NCI-H446 (cell line): ENCODE data around the gene EDIL3.
"Not testable (repeated sequence)": the region's sequence is repeated elsewhere in the genome, so short reads cannot be mapped to it uniquely, and the experiment has no call there.

Source experiments
- DNase-seq, 2 experiments: peaks; one replicate each; lab custom pipeline; 2025; lab: John Stamatoyannopoulos, UW

Gene EDIL3

DNA sequence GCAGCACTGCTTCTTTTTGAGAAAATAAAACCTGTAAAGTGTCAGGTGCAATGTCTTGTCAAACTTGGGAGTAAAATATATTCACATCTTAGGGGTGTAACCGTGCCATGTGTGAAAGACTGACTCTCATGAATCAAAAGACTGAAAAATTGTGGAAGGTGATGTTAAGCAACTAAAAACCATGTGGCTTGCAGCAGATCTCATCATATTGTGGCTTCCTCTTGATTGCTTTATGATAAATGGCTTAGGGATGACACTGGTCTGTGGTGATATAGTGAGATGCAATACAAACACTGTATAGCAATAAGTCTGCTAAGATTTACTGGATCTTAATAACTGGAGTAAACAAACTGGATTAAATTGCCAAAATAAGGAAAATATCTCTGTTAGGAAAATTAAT lies 321.6 kb downstream of the EDIL3 start:
- no peak for DNase-seq

DNA sequence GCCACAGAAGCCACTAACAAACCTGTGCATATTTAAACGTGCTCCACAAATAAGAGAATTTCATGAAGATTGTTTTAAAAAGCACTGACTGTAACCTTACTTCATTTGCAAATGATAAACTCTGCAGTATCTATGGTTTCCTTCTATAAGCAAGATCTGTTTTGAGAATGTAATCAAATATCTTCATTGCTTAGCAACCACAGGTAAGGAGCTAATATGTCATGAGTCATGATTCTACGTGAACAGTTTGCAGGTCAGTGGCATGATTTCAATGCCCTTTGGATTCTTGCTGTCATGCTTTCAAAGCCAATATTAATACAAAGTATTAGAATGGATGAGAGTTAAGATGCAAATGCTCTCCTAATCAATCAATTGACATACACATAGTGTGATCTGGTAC lies 325.0 kb downstream of the EDIL3 start:
- no peak for DNase-seq

DNA sequence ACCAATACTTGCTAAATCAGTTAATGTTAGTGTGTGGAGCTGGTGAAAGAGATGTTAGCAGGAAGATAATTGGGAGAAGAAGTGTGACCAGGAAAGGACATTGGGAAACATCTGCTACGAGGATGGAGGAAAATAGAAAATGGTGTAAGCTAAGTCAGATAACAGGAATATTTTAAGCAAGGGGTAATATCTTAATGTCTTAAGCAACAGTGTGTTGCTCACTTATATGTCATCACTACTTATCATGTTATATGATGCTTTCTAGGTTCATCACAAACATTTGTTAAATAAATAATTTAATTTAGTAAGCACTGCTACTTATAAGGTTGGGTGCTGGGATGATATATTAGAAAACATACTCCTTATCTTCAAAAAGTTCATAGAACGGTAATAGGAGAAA lies 326.1 kb downstream of the EDIL3 start:
- DNase-seq, result no peak

DNA sequence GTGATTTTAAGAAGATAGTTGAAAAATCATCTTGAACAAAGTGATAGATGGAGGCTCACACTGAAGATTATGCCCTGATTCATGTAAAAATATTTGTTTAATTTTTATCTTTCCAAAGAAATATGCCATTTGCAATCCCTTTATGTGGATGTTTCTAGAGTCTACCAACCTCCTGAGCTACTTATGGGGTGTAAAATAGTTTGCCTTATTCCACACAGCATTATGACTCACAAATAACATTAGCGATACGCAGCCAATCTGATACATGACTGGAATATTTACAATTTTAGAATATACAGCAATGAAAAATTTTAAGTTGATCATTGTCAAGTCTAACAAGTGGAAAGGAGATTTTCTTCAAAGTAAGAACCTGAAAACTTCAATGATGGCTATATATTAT lies 327.5 kb downstream of the EDIL3 start:
- DNase-seq, result no peak

DNA sequence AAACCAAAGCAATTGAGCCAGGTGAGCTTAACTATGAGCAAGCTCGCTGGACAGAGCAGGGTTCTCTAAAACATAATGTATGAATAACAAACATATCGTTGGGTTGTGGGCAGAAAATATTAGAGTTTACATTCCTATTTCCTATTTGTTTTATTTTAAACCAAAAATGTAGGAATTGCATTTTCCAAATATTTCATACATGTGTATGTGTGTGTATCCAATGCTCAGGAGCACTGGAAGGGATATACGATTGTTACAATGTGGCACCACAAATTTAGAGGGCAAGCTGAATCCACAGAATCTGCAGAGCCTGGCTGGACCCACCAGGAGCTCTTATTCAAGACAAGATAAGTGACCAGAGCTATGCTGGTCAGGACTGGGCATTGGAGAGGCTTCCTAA lies 338.7 kb downstream of the EDIL3 start:
- DNase-seq, result no peak

DNA sequence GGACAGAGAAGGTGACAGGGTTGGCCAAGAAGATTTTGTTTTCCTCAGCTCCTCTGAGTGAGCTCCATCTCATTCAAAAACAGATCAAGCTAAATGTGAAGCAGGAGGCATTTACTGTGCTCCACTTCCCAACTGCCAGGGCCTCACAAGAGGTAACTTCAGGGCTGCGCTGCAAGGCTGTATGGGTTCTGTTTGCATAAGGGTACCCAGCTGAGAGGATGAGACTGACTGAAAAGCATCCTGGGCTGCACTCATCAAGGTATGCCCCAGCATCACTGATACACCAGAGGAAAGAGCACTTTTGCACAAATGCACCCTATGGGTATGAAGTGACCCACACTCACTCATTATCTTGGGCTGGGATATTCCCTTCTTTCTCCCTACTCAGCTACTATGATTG lies 347.8 kb downstream of the EDIL3 start:
- DNase-seq, result no peak

DNA sequence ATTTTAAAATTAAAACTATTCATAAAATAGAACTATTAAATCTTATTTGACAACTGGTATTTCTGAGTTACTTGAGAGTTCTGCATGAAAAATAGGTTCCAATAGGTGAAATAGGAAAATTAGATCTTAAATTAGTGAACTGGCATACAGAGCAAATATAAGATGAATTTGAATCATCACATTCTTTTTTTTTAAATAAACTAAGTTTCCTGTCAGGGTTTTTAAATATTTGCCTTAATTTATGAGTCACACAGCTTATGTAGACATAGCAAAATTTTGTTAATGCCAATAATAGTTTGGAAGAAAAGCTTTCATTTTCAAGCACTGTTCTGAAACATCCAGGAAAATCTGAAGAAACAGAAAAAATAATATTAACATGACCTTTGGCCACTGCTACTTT lies 352.4 kb downstream of the EDIL3 start:
- DNase-seq, result no peak

DNA sequence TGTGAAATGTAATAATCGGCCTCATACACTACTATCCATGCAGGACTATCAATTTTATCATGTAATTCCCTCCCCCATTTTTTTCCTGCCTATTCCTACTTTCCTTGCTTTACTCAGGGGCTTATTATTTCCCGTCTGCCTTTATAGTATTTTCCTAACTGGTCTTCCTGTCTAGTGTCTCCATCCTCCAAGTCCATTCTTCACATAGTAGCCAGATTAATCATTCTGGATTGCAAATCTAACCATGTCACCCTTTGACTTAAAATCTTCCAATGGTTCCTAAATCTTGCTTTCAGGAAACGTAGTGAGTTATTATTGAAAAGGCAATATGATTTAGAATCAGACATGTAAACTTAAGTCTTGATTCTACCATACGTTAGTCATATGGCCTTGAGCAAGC lies 356.6 kb downstream of the EDIL3 start:
- DNase-seq, result no peak

DNA sequence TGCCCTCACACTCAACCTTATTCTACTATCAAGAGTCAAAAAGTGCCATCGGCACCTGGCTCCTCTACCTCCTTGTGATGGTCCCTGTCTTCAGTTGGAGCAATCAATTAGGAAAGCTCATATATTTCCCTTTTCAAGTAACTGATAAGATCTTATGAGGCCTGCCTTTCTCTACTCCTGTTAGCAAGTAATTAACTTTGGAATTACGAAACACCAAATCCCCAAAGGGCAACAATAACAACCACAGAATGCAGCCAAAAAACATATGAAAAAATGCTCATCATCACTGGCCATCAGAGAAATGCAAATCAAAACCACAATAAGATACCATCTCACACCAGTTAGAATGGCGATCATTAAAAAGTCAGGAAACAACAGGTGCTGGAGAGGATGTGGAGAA lies 366.2 kb downstream of the EDIL3 start:
- DNase-seq, result not testable (repeated sequence)

DNA sequence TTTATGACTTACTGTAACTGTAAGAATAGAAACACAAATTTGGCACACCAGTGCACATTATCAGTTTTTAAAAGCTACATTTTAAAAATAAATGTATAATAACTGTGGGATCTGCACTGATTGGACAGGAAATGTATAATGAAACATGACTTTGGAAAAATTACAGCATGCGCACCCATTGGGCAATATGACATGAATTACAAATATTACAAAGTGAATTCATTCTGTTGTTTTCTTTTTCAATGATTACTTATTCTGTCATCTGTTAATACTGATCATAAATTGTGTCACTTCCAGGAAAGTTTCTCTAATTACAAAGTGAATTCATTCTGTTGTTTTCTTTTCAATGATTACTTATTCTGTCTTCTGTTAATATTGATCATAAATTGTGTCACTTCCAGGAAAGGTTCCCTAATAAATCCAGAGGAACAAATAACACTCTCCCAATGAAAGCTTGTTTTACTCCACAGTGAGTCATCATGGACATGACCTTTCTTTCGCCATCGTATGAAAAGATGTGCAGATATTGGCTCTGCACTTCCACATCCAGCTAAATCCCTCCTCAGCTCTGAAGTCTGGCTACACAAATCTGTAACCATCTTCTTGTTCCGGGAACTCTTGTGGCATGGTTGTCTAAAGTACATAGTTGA lies 367.0 kb downstream of the EDIL3 start:
- DNase-seq, result no peak

DNA sequence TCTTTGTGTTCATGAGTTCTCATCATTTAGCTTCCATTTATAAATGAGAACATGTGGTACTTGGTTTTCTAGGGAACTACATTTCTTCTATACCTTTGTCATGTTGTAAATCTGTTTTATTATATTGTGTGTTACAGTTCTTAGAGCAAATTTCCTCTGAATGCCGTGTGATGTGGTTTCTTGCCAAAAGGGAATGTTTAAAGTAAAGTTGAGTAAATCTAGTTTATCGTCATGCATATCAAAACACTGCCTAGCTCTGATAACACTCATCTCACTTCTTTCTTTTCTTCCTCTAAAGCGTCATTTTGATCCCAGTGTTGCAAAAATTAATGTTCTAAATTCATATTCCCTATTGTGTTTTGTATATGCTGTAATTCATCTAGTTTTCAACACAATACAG lies 368.6 kb downstream of the EDIL3 start:
- no peak for DNase-seq

DNA sequence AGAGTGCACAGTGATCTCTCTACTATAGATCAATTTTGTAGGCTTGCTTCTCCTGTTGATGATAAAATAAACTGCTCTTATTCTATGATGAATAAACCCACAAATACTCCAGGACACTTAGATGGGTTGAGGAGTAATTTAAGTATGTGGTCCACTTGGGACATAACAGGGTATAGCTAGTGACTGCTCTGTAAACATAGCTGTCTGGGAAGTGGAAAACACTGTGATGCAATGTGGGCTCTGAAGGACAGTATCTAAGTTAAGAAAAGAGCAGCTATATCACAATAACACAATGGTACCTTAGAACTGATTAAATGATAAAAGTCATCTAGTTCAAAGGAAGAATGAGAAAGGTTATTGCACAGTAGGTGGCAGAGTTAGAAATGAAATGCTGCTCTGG lies 369.7 kb downstream of the EDIL3 start:
- no peak for DNase-seq

DNA sequence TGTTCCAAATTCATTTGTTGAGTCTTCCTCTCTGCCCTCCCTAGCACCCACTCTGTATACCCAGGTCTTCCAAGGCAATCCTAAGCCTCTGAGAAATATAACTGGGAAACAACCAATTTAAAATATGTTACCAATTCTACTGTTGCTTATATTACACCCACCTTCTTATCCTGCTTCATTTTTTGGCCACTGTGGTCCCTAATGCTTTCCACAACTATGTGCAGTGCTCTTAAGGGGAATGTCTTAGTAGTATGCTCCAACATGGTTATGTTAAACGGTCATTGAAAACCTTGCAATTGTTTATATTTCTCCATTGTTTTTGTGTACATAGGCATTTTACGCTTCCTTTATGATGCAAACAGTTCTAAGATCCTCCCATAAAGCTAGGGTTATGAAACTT lies 390.9 kb downstream of the EDIL3 start:
- DNase-seq, result no peak

DNA sequence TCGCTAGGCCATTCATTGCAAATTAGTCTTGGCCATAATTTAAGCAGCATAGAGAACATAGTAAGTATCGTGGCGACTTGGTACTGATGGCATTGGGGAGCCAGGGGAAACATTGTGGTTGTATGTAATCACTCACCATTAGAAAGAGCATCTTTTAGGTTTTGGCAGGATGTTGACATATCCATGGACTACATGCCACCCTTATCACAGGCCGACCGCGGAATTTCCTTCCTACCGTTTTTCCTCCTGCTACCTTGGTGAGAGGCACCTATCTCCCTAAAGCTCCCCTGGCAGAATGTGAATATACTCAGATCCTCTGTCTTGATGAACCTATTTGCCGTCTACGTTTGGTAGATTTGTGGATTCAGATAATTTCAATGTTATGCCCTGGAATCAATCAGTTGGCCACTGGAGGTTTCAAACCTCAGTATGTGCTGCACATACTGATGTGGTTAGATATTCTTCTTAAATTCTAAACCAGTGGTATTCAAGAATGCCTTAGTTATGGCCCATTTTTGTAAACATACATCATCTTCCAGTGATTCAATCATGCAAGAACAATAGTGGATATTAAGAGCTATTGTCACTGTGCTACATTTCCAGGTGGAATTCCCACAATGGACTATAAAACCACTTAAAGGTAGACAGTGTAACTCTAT lies 393.0 kb downstream of the EDIL3 start:
- no peak for DNase-seq

DNA sequence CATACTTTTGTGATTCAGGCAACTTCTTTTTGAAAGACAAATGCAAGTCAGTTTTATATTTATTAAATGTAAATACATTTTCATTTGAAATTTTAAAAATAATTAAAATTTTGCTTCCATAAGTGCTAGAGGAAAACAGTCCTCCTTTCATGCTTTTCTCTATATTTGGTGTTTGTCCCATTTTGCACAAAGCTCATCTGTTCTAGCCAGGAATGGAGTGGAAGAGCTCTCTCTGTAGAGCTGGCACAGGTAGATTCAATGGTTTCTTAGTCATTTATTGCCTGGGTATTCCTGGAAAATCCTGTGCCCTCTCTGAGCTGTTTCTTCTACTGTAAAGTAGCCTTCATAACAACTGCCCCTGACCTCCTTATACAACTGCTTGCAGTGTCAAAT lies 396.4 kb downstream of the EDIL3 start:
- no peak for DNase-seq

DNA sequence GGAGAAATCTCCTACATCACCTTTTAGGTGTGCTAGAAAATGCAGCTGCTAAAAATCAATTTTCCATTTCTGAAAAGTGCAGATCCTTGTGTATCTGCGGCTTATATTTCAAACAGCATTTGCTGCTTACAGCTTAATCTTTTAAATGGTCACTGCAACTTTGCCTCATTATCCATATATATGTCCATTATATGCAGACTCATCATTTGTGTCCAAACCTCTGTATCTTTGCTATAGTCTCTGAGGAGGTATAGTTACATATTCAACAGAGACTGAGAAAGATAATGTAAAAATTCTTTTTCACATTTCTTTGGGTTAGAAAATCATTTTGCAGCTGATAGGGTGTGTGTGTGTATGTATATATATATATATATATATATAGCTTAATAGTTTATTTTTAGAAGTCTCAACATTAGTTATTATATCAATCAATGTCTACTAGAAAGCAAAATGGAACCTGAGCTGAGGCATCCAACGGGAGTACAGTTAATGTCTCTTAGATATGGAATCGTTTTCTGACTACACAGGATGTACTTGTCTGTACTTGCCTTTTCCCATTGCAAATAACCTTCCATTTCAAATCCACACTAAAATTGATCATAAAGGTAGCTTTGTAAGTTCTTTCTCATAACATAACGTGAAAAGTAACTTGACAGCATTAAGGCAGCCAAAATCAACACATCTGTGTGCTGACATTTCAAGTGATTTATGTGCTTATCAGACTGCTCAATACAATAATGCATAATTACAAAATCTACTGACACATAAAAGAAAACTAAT lies 397.0 kb downstream of the EDIL3 start:
- DNase-seq, result no peak

DNA sequence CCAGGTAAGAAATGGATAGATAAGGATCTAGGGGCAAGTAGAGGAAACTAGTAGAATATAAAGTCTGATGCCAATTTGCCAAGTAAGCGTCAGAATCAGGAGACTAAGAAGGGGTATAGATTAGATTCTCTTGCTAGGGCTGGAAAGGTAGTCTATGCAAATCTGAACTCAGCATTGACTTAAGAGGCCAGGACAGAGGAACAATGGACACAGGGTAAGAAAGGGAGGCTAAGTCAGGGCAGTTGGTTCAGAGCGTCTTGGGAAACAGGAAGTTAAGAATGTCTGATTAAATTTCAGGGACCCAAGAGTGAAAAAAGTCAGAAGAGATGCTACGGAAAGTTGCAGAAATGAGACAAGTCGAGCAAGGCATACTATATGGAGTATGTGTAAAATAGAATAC lies 400.8 kb downstream of the EDIL3 start:
- DNase-seq, result no peak

DNA sequence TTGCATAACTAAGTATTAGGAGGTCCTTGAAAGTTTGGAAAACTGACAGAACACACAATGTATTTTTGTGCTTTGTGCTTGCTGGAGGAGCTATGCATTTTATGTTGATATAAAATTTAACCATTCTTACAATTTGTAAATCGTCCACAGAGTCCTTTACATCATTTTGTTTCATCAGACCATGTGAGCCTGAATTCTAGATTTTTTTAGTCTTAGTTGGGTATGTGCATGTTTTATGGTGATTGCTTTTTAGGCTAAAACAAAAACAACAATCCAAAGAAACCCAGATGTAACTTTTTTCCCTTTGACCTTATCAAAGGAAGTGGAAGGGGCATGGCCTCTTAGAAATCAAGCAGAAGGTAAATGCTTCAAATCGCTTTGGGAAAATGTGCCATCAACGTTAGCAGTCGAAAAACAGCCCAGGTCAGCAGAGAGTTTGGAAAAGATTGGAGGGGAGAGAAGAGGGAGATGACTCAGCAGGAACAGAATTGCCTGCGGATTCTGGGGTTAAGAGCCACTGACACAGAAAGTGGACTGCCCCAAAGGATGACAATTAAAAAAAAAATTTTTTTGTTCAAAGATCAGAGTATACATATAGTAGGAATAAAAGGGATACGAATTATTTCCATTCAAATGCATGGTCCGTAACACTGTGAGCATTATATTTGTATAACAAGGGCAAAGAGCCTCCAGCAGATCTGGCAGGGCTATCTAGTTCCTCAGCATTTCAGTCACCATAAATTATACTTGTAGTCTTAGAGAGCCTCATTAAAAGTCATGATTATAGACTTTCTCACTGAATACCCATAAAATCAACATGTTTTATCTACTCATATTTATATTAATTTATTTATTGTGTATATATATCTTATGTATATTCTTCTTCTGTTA lies 410.5 kb downstream of the EDIL3 start:
- DNase-seq, result no peak

DNA sequence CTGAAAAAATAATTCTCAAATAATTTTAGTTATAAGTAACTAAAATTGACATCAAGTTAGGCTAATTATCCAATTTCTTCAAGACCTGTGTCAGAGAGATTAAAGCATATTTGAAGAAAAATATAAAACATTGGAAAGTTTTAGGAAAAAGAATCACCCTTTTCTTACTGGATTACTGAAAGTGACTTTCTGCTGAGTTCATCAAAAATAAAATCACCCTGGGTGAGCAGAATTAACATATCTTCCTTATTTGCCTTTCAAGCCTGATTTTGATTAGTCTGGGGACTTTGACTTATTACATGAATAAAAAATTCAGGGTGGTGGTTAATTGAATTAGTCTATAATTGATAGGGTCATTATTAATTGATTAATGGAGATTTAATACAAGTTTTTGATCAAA lies 411.8 kb downstream of the EDIL3 start:
- no peak for DNase-seq

DNA sequence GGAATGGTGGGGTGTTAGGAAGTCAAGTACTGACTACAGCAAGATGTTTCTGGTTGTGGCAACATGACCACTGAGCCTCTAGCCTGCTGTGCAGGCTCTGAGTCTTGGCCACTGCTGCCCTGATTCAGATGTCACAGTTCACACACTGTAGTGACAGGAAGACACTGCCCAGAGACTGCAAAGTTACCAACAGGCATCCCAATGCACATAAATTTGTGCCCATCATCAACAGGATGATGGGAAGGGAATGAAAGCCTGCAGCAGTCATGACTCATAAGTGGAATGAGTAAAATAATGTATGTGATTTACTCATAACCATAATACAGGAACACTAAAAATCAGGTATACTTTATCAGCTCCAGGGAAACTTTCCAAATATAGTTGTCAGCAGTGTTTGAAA lies 412.4 kb downstream of the EDIL3 start:
- DNase-seq, result no peak

DNA sequence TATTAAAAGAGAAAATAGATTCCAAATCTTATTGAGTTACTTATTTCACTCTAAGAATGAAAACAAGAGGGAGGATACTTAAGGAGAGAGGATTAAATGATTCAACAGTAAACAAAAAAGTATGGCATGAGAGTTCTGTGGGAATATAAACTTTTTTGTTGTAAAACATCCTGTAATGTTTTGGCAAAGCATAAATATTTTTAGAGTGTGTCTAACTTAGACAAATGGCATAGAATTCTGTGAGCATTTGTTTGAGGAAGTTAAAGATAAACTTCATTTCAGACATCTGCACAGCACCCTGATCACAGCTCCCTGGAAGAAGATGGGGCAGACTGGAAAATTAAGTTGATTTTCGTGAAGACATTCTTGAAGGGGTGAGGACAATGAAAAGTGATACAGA lies 417.3 kb downstream of the EDIL3 start:
- DNase-seq, result no peak

DNA sequence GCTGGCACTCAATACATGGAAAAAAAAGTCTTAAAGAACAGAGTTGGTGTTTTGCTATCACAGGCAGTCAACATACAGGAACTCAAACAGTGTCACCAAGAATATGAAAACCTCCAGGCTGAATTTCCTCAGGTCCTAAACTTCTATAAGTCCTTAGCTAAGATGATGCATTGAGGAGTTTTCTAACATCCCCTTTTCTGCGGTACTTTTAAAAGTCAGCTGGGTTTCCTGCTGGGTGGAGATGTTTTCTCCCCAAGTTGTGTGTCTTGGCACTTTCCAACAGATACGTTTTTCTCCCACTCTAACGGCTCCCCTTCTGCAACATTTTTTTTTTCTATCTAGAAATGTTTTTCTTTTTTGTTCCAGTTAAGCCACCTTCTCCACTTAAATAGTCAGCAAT lies 419.2 kb downstream of the EDIL3 start:
- DNase-seq, result no peak
